GM12878 (cell line): ENCODE results near the gene ATN1. TPM values are rescaled to one million over a fixed set of nuclear protein-coding genes. Genes with fewer than 3 reads are reported as not detected.
"Not testable (repeated sequence)": the region's sequence is repeated elsewhere in the genome, so short reads cannot be mapped to it uniquely, and the experiment has no call there.

Experiments used
- ATAC-seq: fragments of 200-7000 bp; cut with Tn5 transposase; 3 replicates; pipeline ENCODE4 v1.9.1; 2020; ENCODE audit warnings: mild to moderate bottlenecking, moderate library complexity
- BruUV-seq: library from RNA; stranded (reverse); fragments of 400-500 nt; replicated peaks from 2 replicates; lab custom pipeline; 2021; lab: Mats Ljungman, UMichigan
- CTCF ChIA-PET: fragments of 300-600 bp; sonication (Branson Sonifier 250); formaldehyde crosslinking; extraction: SDS; loops from one replicate; lab custom pipeline; 2021; ENCODE audit warnings: inconsistent platforms; lab: Yijun Ruan, JAX
- POLR2A ChIA-PET: fragments of 350-600 bp; formaldehyde crosslinking; extraction: SDS; loops from one replicate; lab custom pipeline; 2021; ENCODE audit warnings: inconsistent platforms; lab: Charles Lee
- RAD21 ChIA-PET: fragments of 300-600 bp; sonication (Branson Sonifier 250); formaldehyde crosslinking; loops from one replicate; lab custom pipeline; 2023; ENCODE audit warnings: antibody characterized with exemption; ENCODE audit not compliant: unreplicated experiment; lab: Charles Lee
- SMC1A ChIA-PET: fragments of 300-600 bp; sonication (Branson Sonifier 250); formaldehyde crosslinking; loops from one replicate; lab custom pipeline; 2023; ENCODE audit not compliant: unreplicated experiment, uncharacterized antibody; lab: Charles Lee
- DNase-seq: peaks from one replicate; pipeline ENCODE4 v3.0.0-alpha.2; 2011; ENCODE audit warnings: low read depth, low spot score
- FAIRE-seq: peaks from 3 replicates; lab custom pipeline; 2011; peaks lifted over from hg19 to GRCh38; lab: Jason Lieb, UNC
- H2AFZ ChIP-seq: 2 replicates; pipeline ENCODE4 v1.6.0; 2011; ENCODE audit warnings: low read depth, low read length, control low read depth; ENCODE audit not compliant: control insufficient read depth
- H3K27ac ChIP-seq: 2 replicates; pipeline ENCODE4 v1.5.1; 2011; ENCODE audit warnings: control low read depth; ENCODE audit not compliant: control insufficient read depth, insufficient read depth
- H3K27me3 ChIP-seq, 2 experiments: replicated peaks in 1 of 2; 2 replicates each; pipeline versions ENCODE4 v1.6.0 to v1.6.1; 2011; ENCODE audit warnings: low read length in 1 of 2; ENCODE audit not compliant: control insufficient read depth in 2 of 2, insufficient read depth in 2 of 2
- H3K36me3 ChIP-seq, 2 experiments: 2 replicates each; pipeline ENCODE4 v1.5.1; 2011; ENCODE audit warnings: low read length in 1 of 2; ENCODE audit not compliant: control insufficient read depth in 2 of 2, insufficient read depth in 2 of 2
- H3K4me1 ChIP-seq: 2 replicates; pipeline ENCODE4 v1.6.1; 2011; ENCODE audit warnings: mild to moderate bottlenecking, low read length, moderate library complexity, mixed read lengths; ENCODE audit not compliant: control insufficient read depth, insufficient read depth
- H3K4me2 ChIP-seq: 2 replicates; pipeline ENCODE4 v1.6.0; 2011; ENCODE audit warnings: control low read depth; ENCODE audit not compliant: control insufficient read depth, insufficient read depth
- H3K4me3 ChIP-seq: fragments of 200-600 bp; sonication (generic); 2 replicates; pipeline ENCODE4 v1.5.1; 2016
- H3K79me2 ChIP-seq: 2 replicates; pipeline ENCODE4 v1.6.0; 2011; ENCODE audit warnings: low read length; ENCODE audit not compliant: control insufficient read depth, insufficient read depth
- H3K9ac ChIP-seq: 2 replicates; pipeline ENCODE4 v1.8.0; 2011; ENCODE audit warnings: low read length, control low read depth, mixed read lengths; ENCODE audit not compliant: control insufficient read depth, insufficient read depth
- H3K9me3 ChIP-seq: replicated peaks from 3 replicates; pipeline ENCODE4 v1.5.1; 2011; ENCODE audit warnings: mild to moderate bottlenecking, low read length; ENCODE audit not compliant: control insufficient read depth, insufficient read depth
- H4K20me1 ChIP-seq: 2 replicates; pipeline ENCODE4 v1.6.0; 2011; ENCODE audit not compliant: control insufficient read depth, insufficient read depth
- EGR1 ChIP-seq, 2 experiments: IDR thresholded peaks; 1 replicate in 1 of 2; 2 replicates in 1 of 2; pipeline ENCODE4 v1.6.1; 2011 to 2012; ENCODE audit warnings: low read depth in 2 of 2, low read length in 2 of 2, borderline replicate concordance in 1 of 2, mild to moderate bottlenecking in 1 of 2, moderate library complexity in 1 of 2
- MXI1 ChIP-seq: fragments of 150-350 bp; IDR thresholded peaks from 2 replicates; pipeline ENCODE4 v1.6.1; 2011; ENCODE audit warnings: low read depth, mild to moderate bottlenecking, inconsistent platforms, low read length, improper control_type of control experiment
- POLR2AphosphoS5 ChIP-seq: IDR thresholded peaks from 2 replicates; pipeline ENCODE4 v1.6.1; 2011; ENCODE audit warnings: mild to moderate bottlenecking, low read length, inconsistent platforms
- POU2F2 ChIP-seq: IDR thresholded peaks from 3 replicates; pipeline ENCODE4 v1.6.1; 2011; ENCODE audit warnings: low read depth, mild to moderate bottlenecking, low read length, borderline replicate concordance
- ZZZ3 ChIP-seq: IDR thresholded peaks from 2 replicates; pipeline ENCODE4 v1.6.1; 2011; ENCODE audit warnings: low read depth; ENCODE audit not compliant: control insufficient read depth, insufficient read length
- WGBS: methylation state at CpG from one replicate; pipeline ENCODE4 v1.1.6; 2016; ENCODE audit warnings: low lambda C conversion rate; ENCODE audit not compliant: insufficient replicate concordance, insufficient coverage; ENCODE audit errors: missing lambda C conversion rate; 5-methylcytosine and 5-hydroxymethylcytosine counted together
- in situ Hi-C: fragments of 300-500 bp; cut with MboI; formaldehyde crosslinking; loops from 9 replicates; pipeline ENCODE4 v1.14.3; 2018; ENCODE audit warnings: mixed read lengths
- intact Hi-C: fragments of 100-400 bp; cut with micrococcal nuclease; formaldehyde crosslinking; loops from one replicate; pipeline ENCODE4 v1.14.2; 2022; ENCODE audit not compliant: unreplicated experiment
- polyA plus RNA-seq, 11 experiments: library from polyadenylated mRNA; depleted of rRNA in 4 of 11; unstranded in 6 of 11; stranded (reverse) in 5 of 11; fragments of >200 nt; fragmentation: Nextera tagmentation in 4 of 11; fragmentation: Illumina TruSeq in 1 of 11; extraction: Ambion mirVana in 4 of 11; extraction: Trizol in 1 of 11; gene quantifications; 1 replicate in 1 of 11; 2 replicates in 10 of 11; pipeline versions ENCODE4 v1.2.1 to v1.2.3, GENCODE V29; 2011 to 2016; ENCODE audit warnings: inconsistent platforms in 2 of 11, missing spikeins in 2 of 11, low read depth in 1 of 11
- total RNA-seq, 4 experiments: library from RNA; depleted of rRNA in 3 of 4; stranded (reverse); fragments of >200 nt in 3 of 4; fragmentation: Illumina TruSeq in 1 of 4; extraction: Trizol in 1 of 4; gene quantifications; 2 replicates each; pipeline versions ENCODE4 v1.2.1 to v1.2.3, GENCODE V29; 2013 to 2021
- TF ChIP-seq, protein P1 (sequence below): IDR thresholded peaks from 2 replicates; pipeline ENCODE4 v1.6.1; 2012; ENCODE audit warnings: low read depth, low read length, improper control_type of control experiment

ATN1 gene
- total and polyA plus RNA-seq, 10 of the 15 experiments (the other 5 are each of a cell fraction or from before 2014, with no cell fraction given), result 0.08 to 44.5 (median 5.0) TPM

DNA sequence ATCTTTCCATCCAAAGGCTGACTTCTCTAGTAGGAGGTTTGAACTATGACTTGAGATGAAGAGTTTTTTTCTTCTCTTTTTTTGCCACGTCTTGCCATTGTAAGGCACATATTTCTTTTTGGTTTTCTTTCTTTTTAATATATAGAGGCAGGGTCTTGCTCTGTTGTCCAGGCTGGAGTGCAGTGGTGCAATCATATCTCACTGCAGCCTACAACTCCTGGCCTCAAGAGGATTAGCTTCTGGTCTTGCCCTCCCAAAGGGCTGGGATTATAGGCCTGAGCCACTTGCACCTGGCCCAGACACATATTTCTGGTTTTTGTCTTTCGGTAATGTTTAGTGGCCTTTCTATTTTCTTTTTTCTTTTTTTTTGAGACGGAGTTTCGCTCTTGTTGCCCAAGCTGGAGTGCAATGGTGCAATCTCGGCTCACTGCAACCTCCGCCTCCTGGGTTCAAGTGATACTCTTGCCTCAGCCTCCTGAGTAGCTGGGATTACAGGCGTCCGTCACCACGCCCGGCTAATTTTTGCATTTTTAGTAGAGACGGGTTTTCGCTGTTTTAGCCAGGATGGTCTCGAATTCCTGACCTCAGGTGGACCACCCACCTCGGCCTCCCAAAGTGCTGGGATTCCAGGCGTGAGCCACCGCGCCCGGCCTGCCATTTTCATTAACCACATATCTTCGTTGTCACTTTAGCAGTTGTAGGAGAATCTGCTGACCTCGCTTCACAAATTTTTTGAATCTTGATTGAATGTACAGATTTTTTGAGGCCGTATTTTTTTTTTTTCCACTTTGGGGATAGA is 37.8 kb upstream of the ATN1 start:
- 95% methylated on average over 21 of the region's 21 CpGs for WGBS
- H2AFZ ChIP-seq, DNase-seq, ATAC-seq, H3K27me3 ChIP-seq, POLR2A ChIA-PET, H3K36me3 ChIP-seq, in situ Hi-C loops, FAIRE-seq, H4K20me1 ChIP-seq, BruUV-seq, H3K79me2 ChIP-seq, H3K9me3 ChIP-seq, RAD21 ChIA-PET, SMC1A ChIA-PET, intact Hi-C loops: not testable (repeated sequence)
- Histone ChIP-seq H3K27ac (peak overlapping the region; percentile 88), H3K4me3 (peak overlapping the region; percentile 56; the same call in 1 of the 2 replicates), H3K4me2 (peak overlapping the region; percentile 82), H3K9ac (peak overlapping the region; percentile 67), H3K4me1 (peaks cover 12% of the 10 kb centered on the region)
- CTCF ChIA-PET, result interaction anchor here (0.8 to 6.1 kb wide), 2 partner anchors 19 to 39 kb away, joined by 3 to 121 read pairs; partner anchors contain the start of genes CDCA3, SPSB2 and TPI1

DNA sequence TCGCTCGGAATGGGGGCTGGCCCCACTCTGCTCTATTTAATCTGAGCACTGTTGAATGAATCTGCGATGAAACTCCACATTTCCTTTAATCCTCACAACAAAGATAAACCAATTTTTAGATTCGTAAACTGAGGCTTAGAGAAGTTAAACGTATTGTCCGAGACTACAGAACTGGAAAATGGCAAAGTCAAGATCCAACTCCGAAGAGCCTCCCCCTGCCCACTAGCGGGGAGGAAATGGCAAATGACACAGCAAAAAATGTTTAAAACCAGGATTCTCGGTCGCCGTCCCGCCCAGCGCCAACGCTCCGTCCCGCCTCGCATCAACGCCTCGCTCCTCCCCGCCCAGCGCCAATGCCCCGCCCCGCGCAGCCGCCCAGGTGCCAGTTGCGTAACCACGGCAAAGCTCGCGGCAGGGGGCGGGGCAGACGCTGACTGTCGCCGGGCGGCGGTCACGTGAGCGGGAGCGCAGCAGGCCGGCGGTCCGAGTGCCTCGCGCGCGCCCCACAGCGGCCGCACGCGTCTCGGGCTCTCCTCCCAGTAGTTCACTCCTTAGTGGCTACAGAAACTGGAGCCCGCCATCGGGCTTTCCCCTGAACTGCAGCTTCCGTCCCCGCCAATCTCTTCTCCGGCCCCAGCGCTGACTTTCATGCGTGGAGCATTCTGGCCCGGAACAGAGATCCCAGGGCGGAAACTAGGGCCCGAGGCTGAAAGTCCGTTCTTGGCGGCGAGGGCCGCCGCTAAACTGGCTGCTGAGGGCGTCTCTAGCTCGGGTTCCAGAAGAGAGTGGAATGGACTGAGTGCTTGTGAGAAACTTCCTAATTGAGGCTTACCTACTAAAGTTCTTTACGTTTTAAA is 36.7 kb upstream of the ATN1 start:
- BruUV-seq, result no TSS peak
- no peaks in the 10 kb centered on the region for H4K20me1 ChIP-seq
- H3K4me2 ChIP-seq, result peak overlapping the region; percentile 82
- H3K4me1 ChIP-seq, result peaks cover 12% of the 10 kb centered on the region
- H3K27me3 ChIP-seq, result no peaks in the 10 kb centered on the region
- no peaks in the 10 kb centered on the region for H3K36me3 ChIP-seq
- no peaks in the 10 kb centered on the region for H3K79me2 ChIP-seq
- peak overlapping the region; percentile 64 for H3K4me3 ChIP-seq
- ChIA-PET SMC1A (interaction anchor here (0.7 to 2.8 kb wide), 16 partner anchors 9 to 138 kb away, joined by 3 to 41 read pairs (median 4); partner anchors contain the start of genes C12orf57, CDCA3, ENO2 and MLF2), POLR2A (interaction anchor here (0.5 to 2.1 kb wide), 19 partner anchors 11 to 258 kb away, joined by 3 to 30 read pairs (median 4); partner anchors contain the start of genes C12orf57, CDCA3, COPS7A and ENO2), RAD21 (interaction anchor here (0.7 to 2.3 kb wide), 15 partner anchors 18 to 218 kb away, joined by 3 to 37 read pairs (median 3); partner anchors contain the start of genes C1RL, CDCA3, ENO2 and RNU7-1), CTCF (interaction anchor here (0.8 to 6.1 kb wide), 23 partner anchors 9 to 222 kb away, joined by 3 to 121 read pairs (median 6); partner anchors contain the start of genes C12orf57, CDCA3, LRRC23 and MLF2)
- H3K9me3 ChIP-seq, result no peaks in the 10 kb centered on the region
- H3K27ac ChIP-seq, result peak overlapping the region; percentile 97
- peak; percentile 98 for ATAC-seq
- intact Hi-C loops, result loop anchor here (1.0 kb wide), 4 partner anchors 13 to 39 kb away; partner anchors contain the start of genes LRRC23, SPSB2 and USP5
- DNase-seq, result peak; percentile 86
- peak overlapping the region; percentile 88 for H3K9ac ChIP-seq
- in situ Hi-C loops, result no loop called here
- FAIRE-seq, result peak; percentile 89
- WGBS, result 2% methylated on average over 57 of the region's 68 CpGs
- H2AFZ ChIP-seq, result peak overlapping the region; percentile 87
- TF ChIP-seq MXI1, result peak; percentile 50; the same call in 1 of the 2 replicates
- no peak for TF ChIP-seq ZZZ3
- TF ChIP-seq POU2F2, result peak; percentile 47; the same call in 1 of the 3 replicates
- TF ChIP-seq POLR2AphosphoS5, result peak; percentile 84
- TF ChIP-seq, protein P1, sequence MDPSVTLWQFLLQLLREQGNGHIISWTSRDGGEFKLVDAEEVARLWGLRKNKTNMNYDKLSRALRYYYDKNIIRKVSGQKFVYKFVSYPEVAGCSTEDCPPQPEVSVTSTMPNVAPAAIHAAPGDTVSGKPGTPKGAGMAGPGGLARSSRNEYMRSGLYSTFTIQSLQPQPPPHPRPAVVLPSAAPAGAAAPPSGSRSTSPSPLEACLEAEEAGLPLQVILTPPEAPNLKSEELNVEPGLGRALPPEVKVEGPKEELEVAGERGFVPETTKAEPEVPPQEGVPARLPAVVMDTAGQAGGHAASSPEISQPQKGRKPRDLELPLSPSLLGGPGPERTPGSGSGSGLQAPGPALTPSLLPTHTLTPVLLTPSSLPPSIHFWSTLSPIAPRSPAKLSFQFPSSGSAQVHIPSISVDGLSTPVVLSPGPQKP, result peak; percentile 56
- TF ChIP-seq EGR1 (IDR thresholded peaks at IDR 0.05; ENCODE audit: borderline replicate concordance in 1 of 2, low read depth in 2 of 2, low read length in 2 of 2), result no peak
